NCI-H226 (cell line): ENCODE measurements around the gene TMEM72.

Source experiments
- DNase-seq: peaks from one replicate; pipeline ENCODE4 v3.0.0-alpha.2; 2015

TMEM72 gene

GRCh38 chr10:44981172-44982113 lies 70.3 kb downstream of the TMEM72 start:
- DNase-seq: peak; percentile 84

DNA sequence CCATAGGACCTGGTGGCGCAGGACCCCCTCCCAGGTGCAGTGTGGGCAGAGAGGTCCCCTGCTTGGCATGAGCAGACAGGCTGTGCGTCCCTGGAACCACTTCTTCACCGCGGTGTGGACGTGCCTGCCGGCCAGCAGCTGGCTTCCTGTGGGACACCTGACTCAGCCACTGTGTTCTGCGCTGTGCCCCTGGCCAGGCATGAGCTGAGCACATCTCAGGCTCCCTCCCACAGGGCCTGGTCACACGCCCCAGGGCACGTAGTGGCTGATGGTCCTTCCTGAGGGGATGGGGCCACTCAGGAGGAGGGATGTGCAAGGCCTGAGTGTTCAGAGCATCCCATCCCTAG lies 71.0 kb downstream of the TMEM72 start:
- no peak for DNase-seq

GRCh38 chr10:44982496-44982895 lies 71.4 kb downstream of the TMEM72 start:
- DNase-seq: no peak

GRCh38 chr10:44983066-44983894 lies 72.1 kb downstream of the TMEM72 start:
- DNase-seq: no peak

DNA sequence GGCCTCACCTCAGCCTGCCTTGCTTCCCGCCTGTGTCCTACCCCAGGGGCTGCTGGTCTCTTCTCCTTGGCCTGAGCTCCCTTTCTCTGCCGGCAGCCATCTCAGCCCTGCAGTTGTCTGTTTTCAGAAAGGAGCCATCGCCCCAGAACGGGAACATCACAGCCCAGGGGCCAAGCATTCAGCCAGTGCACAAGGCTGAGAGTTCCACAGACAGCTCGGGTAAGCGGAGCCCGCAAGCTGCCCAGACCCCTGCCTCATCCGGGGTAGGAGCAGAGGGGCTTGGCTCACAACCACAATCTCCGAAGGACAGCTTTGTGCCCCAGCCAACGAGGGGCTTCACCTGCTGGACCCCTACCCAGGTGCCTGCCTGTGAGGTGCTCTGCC lies 72.8 kb downstream of the TMEM72 start:
- no peak for DNase-seq

DNA sequence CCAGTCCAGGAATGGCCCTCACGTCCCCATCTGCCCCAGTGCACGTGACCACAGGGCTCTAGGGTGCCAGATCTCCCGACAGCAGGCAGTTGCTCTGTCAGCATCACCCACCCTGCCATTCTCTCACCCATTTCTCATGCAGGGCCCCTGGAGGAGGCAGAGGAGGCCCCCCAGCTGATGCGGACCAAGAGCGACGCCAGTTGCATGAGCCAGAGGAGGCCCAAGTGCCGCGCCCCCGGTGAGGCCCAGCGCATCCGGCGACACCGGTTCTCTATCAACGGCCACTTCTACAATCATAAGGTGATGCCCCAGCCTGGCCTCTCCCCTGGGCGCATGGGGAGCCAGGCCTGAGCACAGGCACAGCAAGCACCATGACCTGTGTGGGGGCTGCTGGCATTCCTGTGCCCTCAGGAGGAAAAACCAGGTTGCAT lies 73.5 kb downstream of the TMEM72 start:
- DNase-seq: no peak

- no peak for DNase-seq
These were observed 74.1 kb downstream of the TMEM72 start for GRCh38 chr10:44985175-44985681.

DNA sequence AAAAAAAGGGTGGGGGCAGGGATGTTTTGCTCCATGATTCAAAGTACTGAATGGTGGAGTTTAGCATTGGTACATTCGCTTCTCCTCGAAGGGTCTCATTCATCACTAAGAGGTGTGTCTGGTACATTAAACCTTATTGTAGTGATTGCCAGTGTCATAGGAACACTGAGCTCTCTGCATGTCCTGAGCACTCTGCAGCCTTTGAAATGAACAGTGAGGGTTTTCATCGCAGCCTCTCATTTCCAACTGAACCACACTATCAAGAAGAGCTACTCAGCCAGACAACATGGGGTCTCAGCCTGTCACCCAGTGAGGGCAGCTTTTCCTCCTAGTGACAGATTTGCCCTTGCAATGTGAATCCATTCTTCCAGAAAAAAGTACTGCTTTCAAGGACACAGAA lies 75.0 kb downstream of the TMEM72 start:
- DNase-seq: no peak
